Activated CD8-positive, alpha-beta T cell treated with anti-CD3 and anti-CD28 coated beads for 36 hours (primary cell): ENCODE measurements around the gene PILRB. TPM values are rescaled to one million over a fixed set of nuclear protein-coding genes. Genes with fewer than 3 reads are reported as not detected.
"Not testable (repeated sequence)": the region's sequence is repeated elsewhere in the genome, so short reads cannot be mapped to it uniquely, and the experiment has no call there.

Experiments
- ATAC-seq: fragments of 200-7000 bp; cut with Tn5 transposase; one replicate; pipeline ENCODE4 v1.10.0; 2021; ENCODE audit warnings: mild to moderate bottlenecking, moderate library complexity
- CTCF ChIA-PET: fragments of 350-600 bp; sonication (Branson Sonifier 250); formaldehyde crosslinking; loops from one replicate; lab custom pipeline; 2021; ENCODE audit warnings: antibody characterized with exemption; lab: Charles Lee
- POLR2A ChIA-PET: fragments of 350-600 bp; sonication (Branson Sonifier 250); formaldehyde crosslinking; loops from one replicate; lab custom pipeline; 2021; ENCODE audit warnings: antibody characterized with exemption; lab: Charles Lee
- DNase-seq: peaks from one replicate; pipeline ENCODE4 v3.0.0-alpha.2; 2020
- H3K27ac Mint-ChIP-seq: one replicate; pipeline ENCODE4 v1.8.0; 2021; ENCODE audit warnings: mild to moderate bottlenecking, mixed read lengths
- H3K27me3 Mint-ChIP-seq: one replicate; pipeline ENCODE4 v1.8.0; 2021; ENCODE audit warnings: mixed read lengths
- H3K36me3 Mint-ChIP-seq: one replicate; pipeline ENCODE4 v1.8.0; 2021; ENCODE audit warnings: low read depth, mixed read lengths
- H3K4me1 Mint-ChIP-seq: one replicate; pipeline ENCODE4 v1.8.0; 2021; ENCODE audit warnings: low read depth, mixed read lengths
- H3K4me3 Mint-ChIP-seq: one replicate; pipeline ENCODE4 v1.8.0; 2021; ENCODE audit warnings: mild to moderate bottlenecking, moderate library complexity, mixed read lengths
- H3K9me3 Mint-ChIP-seq: one replicate; pipeline ENCODE4 v1.8.0; 2021; ENCODE audit warnings: mixed read lengths
- intact Hi-C: fragments of 100-400 bp; cut with micrococcal nuclease; formaldehyde crosslinking; loops from one replicate; pipeline ENCODE4 v1.10.0; 2022
- total RNA-seq, 2 experiments: library from RNA; stranded (reverse); gene quantifications; one replicate each; pipeline ENCODE4 v1.2.3, GENCODE V29; 2021
- TF ChIP-seq, protein P1 (sequence below): fragments of 200-600 bp; IDR thresholded peaks from one replicate; pipeline ENCODE4 v1.8.0; 2022; ENCODE audit warnings: antibody characterized with exemption, mild to moderate bottlenecking

PILRB gene
- total RNA-seq, 2 experiments from 2014 or later = 43.7 to 46.8 TPM

DNA sequence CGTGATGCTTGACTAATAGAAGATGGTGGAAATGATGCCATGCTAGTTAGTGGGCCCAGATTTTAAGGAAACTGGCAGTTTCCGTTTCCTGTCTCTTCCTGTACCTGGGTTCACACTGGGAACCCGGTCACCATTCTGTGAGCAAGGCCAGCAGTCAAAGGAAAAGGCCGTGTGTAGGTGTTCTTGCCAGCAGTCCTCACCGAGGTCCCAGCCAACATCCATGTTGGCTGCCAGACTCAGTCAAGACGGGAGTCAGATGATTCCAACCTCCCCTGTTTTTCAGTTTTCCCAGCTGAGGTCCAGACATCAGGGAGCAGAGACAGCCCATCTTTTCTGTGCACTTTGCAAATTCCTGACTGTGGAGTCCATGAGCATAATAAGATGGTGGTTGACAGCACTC, 15.2 kb upstream of the PILRB start:
- ChIA-PET CTCF (interaction anchor here (1.9 kb wide), 1 partner anchor 65 kb away, joined by 5 read pairs; no protein-coding TSS in a partner anchor), POLR2A (no interaction called here)
- no peaks in the 10 kb centered on the region for H3K9me3 Mint-ChIP-seq
- peaks cover 54% of the 10 kb centered on the region for H3K4me1 Mint-ChIP-seq
- peaks cover 38% of the 10 kb centered on the region for H3K36me3 Mint-ChIP-seq
- DNase-seq (no peak), ATAC-seq (no peak)
- peak overlapping the region; percentile 18 for H3K27ac Mint-ChIP-seq
- TF ChIP-seq, protein P1, sequence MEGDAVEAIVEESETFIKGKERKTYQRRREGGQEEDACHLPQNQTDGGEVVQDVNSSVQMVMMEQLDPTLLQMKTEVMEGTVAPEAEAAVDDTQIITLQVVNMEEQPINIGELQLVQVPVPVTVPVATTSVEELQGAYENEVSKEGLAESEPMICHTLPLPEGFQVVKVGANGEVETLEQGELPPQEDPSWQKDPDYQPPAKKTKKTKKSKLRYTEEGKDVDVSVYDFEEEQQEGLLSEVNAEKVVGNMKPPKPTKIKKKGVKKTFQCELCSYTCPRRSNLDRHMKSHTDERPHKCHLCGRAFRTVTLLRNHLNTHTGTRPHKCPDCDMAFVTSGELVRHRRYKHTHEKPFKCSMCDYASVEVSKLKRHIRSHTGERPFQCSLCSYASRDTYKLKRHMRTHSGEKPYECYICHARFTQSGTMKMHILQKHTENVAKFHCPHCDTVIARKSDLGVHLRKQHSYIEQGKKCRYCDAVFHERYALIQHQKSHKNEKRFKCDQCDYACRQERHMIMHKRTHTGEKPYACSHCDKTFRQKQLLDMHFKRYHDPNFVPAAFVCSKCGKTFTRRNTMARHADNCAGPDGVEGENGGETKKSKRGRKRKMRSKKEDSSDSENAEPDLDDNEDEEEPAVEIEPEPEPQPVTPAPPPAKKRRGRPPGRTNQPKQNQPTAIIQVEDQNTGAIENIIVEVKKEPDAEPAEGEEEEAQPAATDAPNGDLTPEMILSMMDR = no peak
- H3K27me3 Mint-ChIP-seq = no peaks in the 10 kb centered on the region
- no peak overlapping the region for H3K4me3 Mint-ChIP-seq
- intact Hi-C loops = no loop called here

DNA sequence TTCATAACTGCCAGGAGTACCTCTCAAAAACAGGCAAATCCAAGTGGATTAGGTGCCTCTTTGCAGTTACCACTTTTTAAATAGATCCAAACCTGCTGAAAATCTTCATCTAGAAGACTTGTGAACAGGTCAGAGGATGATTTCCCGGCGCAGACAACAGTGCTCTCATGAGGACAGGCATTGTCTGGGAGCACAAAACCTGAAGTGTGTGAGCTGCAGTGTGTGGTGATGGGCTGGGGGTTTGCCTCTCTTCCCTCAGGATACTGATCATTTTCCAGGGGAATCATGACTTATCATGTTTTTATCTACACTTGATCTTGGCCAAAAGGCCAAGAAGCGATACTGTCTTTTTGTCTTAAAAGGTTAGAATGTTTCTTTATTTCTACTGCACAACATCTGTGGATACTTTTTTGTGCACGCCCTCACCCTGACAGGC, 13.8 kb upstream of the PILRB start:
- H3K27ac Mint-ChIP-seq = peak overlapping the region; percentile 88
- H3K4me3 Mint-ChIP-seq = peak overlapping the region; percentile 54
- ATAC-seq = peak; percentile 2
- intact Hi-C loops, H3K9me3 Mint-ChIP-seq, H3K27me3 Mint-ChIP-seq, DNase-seq: not testable (repeated sequence)
- ChIA-PET POLR2A (interaction anchor here (1.0 kb wide), 1 partner anchor 10 kb away, joined by 3 read pairs; no protein-coding TSS in a partner anchor), CTCF (interaction anchor here (1.2 to 1.9 kb wide), 5 partner anchors 9 to 154 kb away, joined by 3 to 6 read pairs (median 4); no protein-coding TSS in a partner anchor)
- H3K36me3 Mint-ChIP-seq = peaks cover 43% of the 10 kb centered on the region
- peaks cover 45% of the 10 kb centered on the region for H3K4me1 Mint-ChIP-seq

DNA sequence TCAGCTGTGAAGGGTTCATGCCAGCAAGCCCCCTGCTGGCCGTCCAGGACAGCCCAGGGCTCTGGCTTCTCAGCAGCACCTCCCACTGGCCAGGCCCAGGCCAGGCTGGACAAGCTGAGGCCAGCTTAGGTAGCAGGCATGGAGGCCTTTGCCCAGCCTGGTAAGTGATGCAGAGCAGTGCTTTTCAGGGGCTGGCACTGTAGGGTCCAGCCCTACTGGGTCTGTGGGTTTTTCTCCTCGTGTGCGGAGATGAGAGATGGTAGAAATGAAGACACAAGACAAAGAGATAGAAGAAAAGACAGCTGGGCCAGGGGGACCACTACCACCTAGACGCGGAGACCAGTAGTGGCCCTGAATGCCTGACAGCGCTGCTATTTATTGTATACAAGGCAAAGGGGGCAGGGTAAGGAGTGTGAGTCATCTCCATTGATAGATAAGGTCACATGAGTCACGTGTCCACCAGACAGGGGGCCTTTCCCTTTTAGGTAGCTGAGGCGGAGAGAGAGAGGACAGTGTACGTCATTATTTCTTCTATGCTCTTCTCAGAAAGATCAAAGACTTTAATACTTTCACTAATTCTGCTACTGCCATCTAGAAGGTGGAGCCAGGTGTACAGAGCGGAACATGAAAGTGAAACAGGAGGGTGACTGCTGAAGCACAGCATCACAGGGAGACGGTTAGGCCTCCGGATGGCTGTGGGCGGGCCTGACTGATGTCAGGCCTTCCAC, 13.2 kb upstream of the PILRB start:
- CTCF ChIA-PET = interaction anchor here (1.2 to 1.9 kb wide), 6 partner anchors 8 to 208 kb away, joined by 3 to 6 read pairs (median 4); no protein-coding TSS in a partner anchor
- intact Hi-C loops, H3K27me3 Mint-ChIP-seq, H3K9me3 Mint-ChIP-seq: not testable (repeated sequence)
- Mint-ChIP-seq H3K36me3 (peaks cover 46% of the 10 kb centered on the region), H3K27ac (peak overlapping the region; percentile 88), H3K4me3 (peak overlapping the region; percentile 54), H3K4me1 (peaks cover 45% of the 10 kb centered on the region)
- POLR2A ChIA-PET = interaction anchor here (1.0 kb wide), 1 partner anchor 10 kb away, joined by 3 read pairs; no protein-coding TSS in a partner anchor
- TF ChIP-seq, protein P1 = peak; percentile 67
- ATAC-seq = peak; percentile 90
- DNase-seq = peak; percentile 93

DNA sequence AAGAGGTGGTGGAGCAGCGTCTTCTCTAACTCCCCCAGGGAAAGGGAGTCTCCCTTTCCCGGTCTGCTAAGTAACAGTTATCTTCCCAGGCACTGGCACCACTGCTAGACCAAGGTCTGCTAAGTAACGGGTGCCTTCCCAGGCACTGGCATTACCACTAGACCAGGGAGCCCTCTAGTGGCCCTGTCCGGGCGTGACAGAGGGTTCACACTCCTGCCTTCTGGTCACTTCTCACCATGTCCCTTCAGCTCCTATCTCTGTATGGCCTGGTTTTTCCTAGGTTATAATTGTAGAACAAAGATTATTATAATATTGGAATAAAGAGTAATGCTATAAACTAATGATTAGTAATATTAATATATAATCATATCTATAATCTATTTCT, 12.6 kb upstream of the PILRB start:
- H3K9me3 Mint-ChIP-seq, H3K27me3 Mint-ChIP-seq, H3K4me3 Mint-ChIP-seq, intact Hi-C loops: not testable (repeated sequence)
- peak; percentile 51 for ATAC-seq
- TF ChIP-seq, protein P1 = peak; percentile 6
- H3K27ac Mint-ChIP-seq = peak overlapping the region; percentile 42
- DNase-seq = peak; percentile 81
- CTCF ChIA-PET = interaction anchor here (1.2 to 2.4 kb wide), 7 partner anchors 8 to 213 kb away, joined by 3 to 20 read pairs (median 4); no protein-coding TSS in a partner anchor
- peaks cover 45% of the 10 kb centered on the region for H3K4me1 Mint-ChIP-seq
- H3K36me3 Mint-ChIP-seq = peaks cover 49% of the 10 kb centered on the region
- POLR2A ChIA-PET = interaction anchor here (1.0 kb wide), 1 partner anchor 9 kb away, joined by 3 read pairs; no protein-coding TSS in a partner anchor

DNA sequence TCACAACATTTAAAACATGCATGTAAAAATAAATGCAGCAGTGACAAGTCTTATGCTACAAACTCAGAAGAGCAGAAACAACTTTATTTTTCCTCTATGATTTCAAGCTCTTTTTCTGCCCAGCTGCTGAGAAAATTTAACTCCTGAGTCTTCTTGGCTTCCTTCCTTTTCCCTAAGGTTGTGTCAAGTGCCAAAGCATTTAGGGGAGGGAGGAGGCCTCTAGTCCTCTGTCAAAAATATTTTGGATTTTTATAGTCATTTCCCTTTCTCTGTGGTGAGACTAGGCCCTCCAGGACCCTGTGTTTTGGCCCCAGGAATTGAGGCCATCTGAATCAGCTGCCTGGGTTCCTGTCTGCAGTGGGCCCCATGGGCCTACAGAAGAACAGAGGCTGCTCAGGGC, 11.0 kb upstream of the PILRB start:
- TF ChIP-seq, protein P1 = no peak
- H3K27ac Mint-ChIP-seq = peak overlapping the region; percentile 60
- H3K4me3 Mint-ChIP-seq = no peak overlapping the region
- ChIA-PET CTCF (interaction anchor here (0.7 to 2.4 kb wide), 6 partner anchors 13 to 214 kb away, joined by 3 to 20 read pairs (median 3); no protein-coding TSS in a partner anchor), POLR2A (interaction anchor here (0.7 to 1.3 kb wide), 7 partner anchors 9 to 297 kb away, joined by 3 to 5 read pairs (median 3); partner anchors contain the start of gene ZSCAN21)
- ATAC-seq = no peak
- intact Hi-C loops = no loop called here
- peaks cover 52% of the 10 kb centered on the region for H3K4me1 Mint-ChIP-seq
- H3K27me3 Mint-ChIP-seq = no peaks in the 10 kb centered on the region
- peaks cover 60% of the 10 kb centered on the region for H3K36me3 Mint-ChIP-seq
- DNase-seq = no peak
- H3K9me3 Mint-ChIP-seq = no peaks in the 10 kb centered on the region
